CD14-positive monocyte (primary cell): ENCODE results near the gene ISCU. TPM values are rescaled to one million over a fixed set of nuclear protein-coding genes. Genes with fewer than 3 reads are reported as not detected.
"Not testable (repeated sequence)": the region's sequence is repeated elsewhere in the genome, so short reads cannot be mapped to it uniquely, and the experiment has no call there.

Experiments
- DNase-seq, 3 donors: peaks; one replicate each; pipeline ENCODE4 v3.0.0-alpha.2; 2011 to 2022
- H2AFZ ChIP-seq: 2 replicates; pipeline ENCODE4 v1.6.0; 2012; ENCODE audit warnings: mild to moderate bottlenecking, low read depth, low read length, inconsistent platforms; ENCODE audit not compliant: insufficient read depth, poor library complexity, severe bottlenecking
- H3K27ac ChIP-seq, 2 donors: 1 replicate in 1 of 2; 2 replicates in 1 of 2; pipeline ENCODE4 v1.5.1; 2012 to 2013; ENCODE audit warnings: low read length in 2 of 2, control low read depth in 1 of 2, inconsistent platforms in 1 of 2, low read depth in 1 of 2, mild to moderate bottlenecking in 1 of 2
- H3K27me3 ChIP-seq, 2 donors: one replicate each; pipeline versions ENCODE4 v1.6.0 to v1.6.1; 2011 to 2013; ENCODE audit warnings: low read length in 2 of 2; ENCODE audit not compliant: control insufficient read depth in 2 of 2, insufficient read depth in 2 of 2
- H3K36me3 ChIP-seq, 2 donors: replicated peaks in 1 of 2; 1 replicate in 1 of 2; 2 replicates in 1 of 2; pipeline versions ENCODE4 v1.5.1 to v1.6.1; 2012 to 2013; ENCODE audit warnings: low read length in 2 of 2, control low read depth in 1 of 2, inconsistent platforms in 1 of 2, mild to moderate bottlenecking in 1 of 2; ENCODE audit not compliant: insufficient read depth in 2 of 2, control insufficient read depth in 1 of 2
- H3K4me1 ChIP-seq, 2 donors: 1 replicate in 1 of 2; 2 replicates in 1 of 2; pipeline versions ENCODE4 v1.5.1 to v1.6.1; 2012 to 2013; ENCODE audit warnings: low read length in 2 of 2, control low read depth in 1 of 2, inconsistent platforms in 1 of 2, mild to moderate bottlenecking in 1 of 2, moderate library complexity in 1 of 2; ENCODE audit not compliant: insufficient read depth in 2 of 2, control insufficient read depth in 1 of 2
- H3K4me2 ChIP-seq: replicated peaks from 2 replicates; pipeline ENCODE3; 2012; ENCODE audit warnings: low read length, moderate library complexity, mild to moderate bottlenecking; ENCODE audit not compliant: poor library complexity, severe bottlenecking; ENCODE audit errors: extremely low read depth
- H3K4me3 ChIP-seq, 3 experiments: fragments of 200-600 bp in 1 of 3; sonication (generic) in 1 of 3; replicated peaks in 1 of 3; 1 replicate in 2 of 3; 2 replicates in 1 of 3; pipeline ENCODE4 v1.5.1; 2011 to 2013; ENCODE audit warnings: low read length in 3 of 3, mild to moderate bottlenecking in 3 of 3, control low read depth in 2 of 3, low read depth in 2 of 3, inconsistent platforms in 1 of 3, moderate library complexity in 1 of 3
- H3K79me2 ChIP-seq: 2 replicates; pipeline ENCODE4 v1.6.0; 2012; ENCODE audit warnings: mild to moderate bottlenecking, control low read depth, inconsistent platforms, low read length, moderate library complexity; ENCODE audit not compliant: insufficient read depth
- H3K9ac ChIP-seq: 2 replicates; pipeline ENCODE4 v1.6.0; 2017; ENCODE audit warnings: low read length, mild to moderate bottlenecking; ENCODE audit not compliant: insufficient read depth, poor library complexity, severe bottlenecking
- H3K9me3 ChIP-seq, 2 donors: replicated peaks in 1 of 2; 1 replicate in 1 of 2; 2 replicates in 1 of 2; pipeline versions ENCODE4 v1.5.1 to v1.6.1; 2012 to 2013; ENCODE audit warnings: low read length in 2 of 2, control low read depth in 1 of 2; ENCODE audit not compliant: control insufficient read depth in 1 of 2, insufficient read depth in 1 of 2
- H4K20me1 ChIP-seq: 2 replicates; pipeline ENCODE4 v1.6.0; 2012; ENCODE audit warnings: mild to moderate bottlenecking, low read length, control low read depth, moderate library complexity; ENCODE audit not compliant: insufficient read depth
- H3K27ac Mint-ChIP-seq, 7 donors: one replicate each; pipeline ENCODE4 v1.8.0; 2020; ENCODE audit warnings: mild to moderate bottlenecking in 7 of 7, mixed read lengths in 7 of 7, moderate library complexity in 6 of 7, inconsistent platforms in 2 of 7
- H3K27me3 Mint-ChIP-seq, 3 donors: one replicate each; pipeline ENCODE4 v1.8.0; 2021 to 2022; ENCODE audit warnings: low read depth in 3 of 3, mild to moderate bottlenecking in 3 of 3, mixed read lengths in 3 of 3, moderate library complexity in 3 of 3, inconsistent platforms in 1 of 3
- H3K36me3 Mint-ChIP-seq, 2 donors: one replicate each; pipeline ENCODE4 v1.8.0; 2020; ENCODE audit warnings: mixed read lengths in 2 of 2, inconsistent platforms in 1 of 2, mild to moderate bottlenecking in 1 of 2
- H3K4me1 Mint-ChIP-seq: one replicate; pipeline ENCODE4 v1.8.0; 2020; ENCODE audit warnings: mild to moderate bottlenecking, mixed read lengths
- H3K4me3 Mint-ChIP-seq, 2 donors: one replicate each; pipeline ENCODE4 v1.8.0; 2020; ENCODE audit warnings: mild to moderate bottlenecking in 2 of 2, mixed read lengths in 2 of 2, moderate library complexity in 1 of 2
- H3K9me3 Mint-ChIP-seq, 7 donors: one replicate each; pipeline ENCODE4 v1.8.0; 2020 to 2022; ENCODE audit warnings: mixed read lengths in 7 of 7, mild to moderate bottlenecking in 6 of 7, moderate library complexity in 6 of 7, inconsistent platforms in 2 of 7
- WGBS: methylation state at CpG from one replicate; pipeline ENCODE4 v1.1.5; 2013; ENCODE audit warnings: missing lambda C conversion rate; ENCODE audit not compliant: insufficient coverage; 5-methylcytosine and 5-hydroxymethylcytosine counted together
- intact Hi-C, 2 donors: fragments of 100-400 bp; cut with micrococcal nuclease; formaldehyde crosslinking; loops; one replicate each; pipeline versions ENCODE4 v1.15.0 to v1.15.1; 2023
- polyA plus RNA-seq, 3 donors: library from polyadenylated mRNA; depleted of rRNA in 1 of 3; unstranded in 2 of 3; stranded (reverse) in 1 of 3; fragments of 300-500 nt in 2 of 3; fragments of >200 nt in 1 of 3; fragmentation: Illumina TruSeq in 2 of 3; gene quantifications; 1 replicate in 2 of 3; 2 replicates in 1 of 3; pipeline ENCODE4 v1.2.3, GENCODE V29; 2012 to 2021
- TF ChIP-seq, protein P1 (sequence below): fragments of 200-600 bp; IDR thresholded peaks from one replicate; pipeline ENCODE4 v1.8.0; 2022; ENCODE audit warnings: antibody characterized with exemption, mild to moderate bottlenecking

The ISCU gene
- polyA plus RNA-seq, 3 donors, result 90.9 to 114 (median 111) TPM

DNA sequence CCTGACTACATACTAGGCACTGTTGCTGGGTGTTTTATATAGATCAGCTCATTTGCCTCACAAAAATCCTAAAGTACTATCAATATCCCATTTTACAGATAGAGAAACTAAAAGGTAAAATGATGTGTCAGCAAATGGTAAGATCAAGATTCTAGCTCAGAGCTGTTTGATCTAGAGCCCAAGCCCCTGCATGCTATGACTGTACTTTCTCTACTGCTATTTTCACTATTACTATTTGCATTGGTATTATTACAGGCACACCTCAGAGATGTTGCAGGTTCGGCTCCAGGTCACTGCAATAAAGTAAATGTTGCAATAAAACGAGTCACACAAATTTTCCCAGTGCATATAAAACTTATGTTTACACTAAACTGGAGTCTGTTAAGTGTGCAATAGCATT, 10.9 kb downstream of the ISCU start:
- peaks cover 10 to 19% of the 10 kb centered on the region in 2 donors for H3K36me3 ChIP-seq
- H3K27ac Mint-ChIP-seq, result no peak overlapping the region
- no peaks in the 10 kb centered on the region for H3K4me1 ChIP-seq
- peaks cover 8 to 19% of the 10 kb centered on the region in 2 donors for H3K36me3 Mint-ChIP-seq
- H3K9ac ChIP-seq, result no peak overlapping the region
- no peak overlapping the region for H3K4me3 ChIP-seq
- DNase-seq, result no peak
- TF ChIP-seq, protein P1, sequence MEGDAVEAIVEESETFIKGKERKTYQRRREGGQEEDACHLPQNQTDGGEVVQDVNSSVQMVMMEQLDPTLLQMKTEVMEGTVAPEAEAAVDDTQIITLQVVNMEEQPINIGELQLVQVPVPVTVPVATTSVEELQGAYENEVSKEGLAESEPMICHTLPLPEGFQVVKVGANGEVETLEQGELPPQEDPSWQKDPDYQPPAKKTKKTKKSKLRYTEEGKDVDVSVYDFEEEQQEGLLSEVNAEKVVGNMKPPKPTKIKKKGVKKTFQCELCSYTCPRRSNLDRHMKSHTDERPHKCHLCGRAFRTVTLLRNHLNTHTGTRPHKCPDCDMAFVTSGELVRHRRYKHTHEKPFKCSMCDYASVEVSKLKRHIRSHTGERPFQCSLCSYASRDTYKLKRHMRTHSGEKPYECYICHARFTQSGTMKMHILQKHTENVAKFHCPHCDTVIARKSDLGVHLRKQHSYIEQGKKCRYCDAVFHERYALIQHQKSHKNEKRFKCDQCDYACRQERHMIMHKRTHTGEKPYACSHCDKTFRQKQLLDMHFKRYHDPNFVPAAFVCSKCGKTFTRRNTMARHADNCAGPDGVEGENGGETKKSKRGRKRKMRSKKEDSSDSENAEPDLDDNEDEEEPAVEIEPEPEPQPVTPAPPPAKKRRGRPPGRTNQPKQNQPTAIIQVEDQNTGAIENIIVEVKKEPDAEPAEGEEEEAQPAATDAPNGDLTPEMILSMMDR, result no peak
- peaks cover 0 to under 1% (median 0%) of the 10 kb centered on the region in 7 donors for H3K9me3 Mint-ChIP-seq
- no peak overlapping the region for H3K4me3 Mint-ChIP-seq
- H4K20me1 ChIP-seq, result no peaks in the 10 kb centered on the region
- H3K79me2 ChIP-seq, result no peaks in the 10 kb centered on the region
- no peak overlapping the region for H2AFZ ChIP-seq
- H3K27ac ChIP-seq, result no peak overlapping the region
- intact Hi-C loops, result loop anchor here in 1 of 2 donors (10.0 kb wide), 1 partner anchor 381 kb away; no protein-coding TSS in a partner anchor
- H3K9me3 ChIP-seq, result no peaks in the 10 kb centered on the region
- no peak overlapping the region for H3K4me2 ChIP-seq
- H3K27me3 Mint-ChIP-seq, result peaks cover 2 to 4% (median 2%) of the 10 kb centered on the region in 3 donors
- no CpG with 5 or more reads among the region's 2 CpGs for WGBS
- H3K27me3 ChIP-seq, result no peaks in the 10 kb centered on the region
- H3K4me1 Mint-ChIP-seq, result no peaks in the 10 kb centered on the region

DNA sequence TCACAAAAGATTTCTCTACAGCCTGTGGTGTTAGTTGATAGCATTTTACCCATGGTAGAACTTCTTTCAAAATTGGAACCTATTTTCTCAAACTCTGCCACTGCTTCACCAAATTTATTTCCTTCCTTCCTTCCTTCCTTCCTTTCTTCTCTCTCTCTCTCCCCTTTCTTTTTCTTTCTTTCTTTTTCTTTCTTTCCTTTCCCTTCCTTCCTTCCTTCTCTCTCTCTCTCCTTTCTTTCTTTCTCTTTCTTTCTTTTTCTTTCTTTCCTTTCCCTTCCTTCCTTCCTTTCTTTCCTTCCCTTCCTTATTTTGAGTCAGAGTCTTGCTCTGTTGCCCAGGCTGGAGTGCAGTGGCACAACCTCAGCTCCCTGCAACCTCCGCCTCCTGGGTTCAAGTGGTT, 11.9 kb downstream of the ISCU start:
- intact Hi-C loops, result loop anchor here in 1 of 2 donors (10.0 kb wide), 1 partner anchor 381 kb away; no protein-coding TSS in a partner anchor
- not testable (repeated sequence) for H3K4me3 ChIP-seq, H3K4me2 ChIP-seq, H3K79me2 ChIP-seq, H3K36me3 ChIP-seq, H3K9ac ChIP-seq, H3K4me1 ChIP-seq, H3K4me3 Mint-ChIP-seq, H3K9me3 ChIP-seq, H4K20me1 ChIP-seq, H3K27ac ChIP-seq, H3K27me3 Mint-ChIP-seq, H2AFZ ChIP-seq, H3K27ac Mint-ChIP-seq, DNase-seq, H3K9me3 Mint-ChIP-seq, H3K4me1 Mint-ChIP-seq, H3K27me3 ChIP-seq
- 88% methylated on average over 1 of the region's 1 CpG for WGBS
- peaks cover 0 to 11% of the 10 kb centered on the region in 2 donors for H3K36me3 Mint-ChIP-seq
